RCC 7860 (cell line): ENCODE results near the gene CEP57L1.

Source experiments
- DNase-seq: peaks from one replicate; pipeline ENCODE4 v3.0.0-alpha.2; 2015; ENCODE audit warnings: low spot score
- FAIRE-seq: peaks from 2 replicates; lab custom pipeline; 2012; peaks lifted over from hg19 to GRCh38; lab: Jason Lieb, UNC

Gene CEP57L1

DNA sequence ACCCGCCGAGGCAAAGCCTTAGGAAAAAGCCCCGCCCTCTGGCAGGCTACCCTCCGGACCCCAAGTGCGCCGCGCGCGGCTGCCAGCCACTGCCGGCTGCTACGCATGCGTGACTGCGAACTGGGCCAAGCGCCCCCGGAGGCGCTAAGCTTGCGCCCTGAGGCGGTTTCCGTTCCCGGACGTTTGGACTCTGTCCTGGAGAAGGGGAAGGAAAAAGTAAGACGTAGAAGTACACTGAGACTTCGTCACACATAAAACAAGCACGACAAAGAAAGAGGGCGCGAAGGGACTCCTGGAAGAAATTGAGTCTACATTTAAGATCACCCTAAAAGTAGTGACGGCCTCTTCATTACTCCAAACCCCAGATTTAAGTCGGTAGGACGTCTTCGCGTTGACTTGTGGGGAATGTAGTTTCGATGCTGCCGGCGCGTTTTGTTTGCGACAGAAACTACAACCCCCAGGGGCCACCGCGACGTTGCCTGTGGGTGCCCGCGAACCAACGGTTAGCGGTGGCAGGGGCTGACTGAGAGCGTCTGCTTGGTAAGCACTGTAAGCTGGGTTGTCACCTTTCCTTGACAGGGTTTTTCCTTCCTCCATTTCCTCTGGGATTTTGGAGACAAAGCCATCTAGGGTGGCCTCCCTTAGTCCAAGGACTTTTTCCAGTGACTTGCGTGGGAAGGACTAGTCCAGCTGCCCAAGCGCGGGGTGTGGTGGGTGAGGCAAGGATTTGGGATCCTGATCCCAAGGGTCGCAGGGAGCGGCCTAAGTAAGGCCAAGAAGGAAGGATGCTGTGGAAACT, at the start of gene CEP57L1:
TSS of gene CEP57L1 (plus strand) at position 472 of the 799 bp plus-strand sequence. CDS start 49,715 bp downstream, outside the sequence.
- FAIRE-seq (peak; percentile 38), DNase-seq (peak; percentile 90)

GRCh38 chr6:109048176-109048575, 47.1 kb upstream of the CEP57L1 start:
- no peak for FAIRE-seq
- DNase-seq = no peak

- FAIRE-seq = no peak
- DNase-seq = no peak
Measured at GRCh38 chr6:109048670-109049415, 46.5 kb upstream of the CEP57L1 start.

GRCh38 chr6:109050012-109050411, 45.3 kb upstream of the CEP57L1 start:
- DNase-seq (no peak), FAIRE-seq (no peak)

DNA sequence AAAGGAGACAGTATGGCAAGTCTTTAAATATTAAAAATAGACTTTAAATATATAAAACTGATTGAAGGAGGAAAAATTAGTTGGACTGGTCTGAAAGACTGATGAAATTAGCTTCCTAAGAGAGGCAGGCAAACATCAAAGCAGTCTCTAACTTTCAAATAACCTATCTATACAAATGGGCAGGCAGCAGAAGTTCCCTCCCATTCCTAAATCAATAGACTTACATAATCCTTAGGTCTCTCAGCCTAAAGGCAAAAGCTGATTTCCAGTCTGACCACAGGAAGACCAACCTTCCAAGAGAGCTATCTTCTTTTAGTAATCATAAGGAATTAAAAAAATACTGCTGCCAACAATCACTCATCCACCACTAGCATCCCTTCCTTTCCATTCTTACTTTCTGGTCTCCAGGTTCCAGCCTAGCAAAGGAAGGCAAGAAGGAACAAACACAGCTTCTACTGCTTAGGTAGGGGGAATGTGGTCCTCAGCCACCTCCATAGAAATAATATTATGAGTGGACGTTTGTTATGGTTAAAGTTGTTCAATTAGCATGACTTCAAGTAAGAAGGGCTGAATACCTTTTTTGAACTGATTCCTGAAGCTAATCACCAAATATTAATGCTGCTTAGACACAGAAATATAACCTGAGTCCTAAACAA, 44.7 kb upstream of the CEP57L1 start:
- FAIRE-seq (no peak), DNase-seq (no peak)

DNA sequence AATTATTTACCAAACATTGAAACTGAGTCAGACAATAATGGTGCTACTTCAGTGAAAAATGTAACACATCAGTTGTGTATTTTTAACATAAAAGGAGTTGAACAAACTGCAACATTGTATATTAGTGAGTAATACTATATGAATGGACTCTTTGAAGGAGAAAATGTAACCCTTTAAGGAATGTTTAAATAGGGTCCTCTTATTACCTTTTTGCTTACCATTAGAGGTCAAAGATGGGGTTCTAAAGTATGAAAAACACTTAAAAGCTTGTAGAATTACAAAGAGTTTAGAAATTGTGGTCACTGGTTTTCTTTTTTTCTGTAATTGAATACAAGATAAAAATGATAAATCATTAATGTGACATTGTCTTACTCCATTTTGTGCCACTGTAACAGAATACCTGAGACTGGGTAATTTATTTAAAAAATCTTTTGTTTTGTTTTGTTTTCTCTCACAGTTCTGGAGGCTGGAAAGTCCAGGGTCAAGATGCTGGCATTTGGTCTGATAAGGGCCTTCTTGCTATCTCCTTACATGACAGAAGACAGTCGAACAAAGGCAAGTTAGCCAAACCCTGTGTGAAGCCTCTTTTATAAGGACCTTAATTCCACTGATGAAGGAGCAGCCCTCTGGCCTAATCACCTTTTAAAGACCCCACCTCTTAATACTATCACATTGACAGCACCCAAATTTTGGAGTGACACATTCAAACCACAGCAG, 43.8 kb upstream of the CEP57L1 start:
- DNase-seq (no peak), FAIRE-seq (no peak)

DNA sequence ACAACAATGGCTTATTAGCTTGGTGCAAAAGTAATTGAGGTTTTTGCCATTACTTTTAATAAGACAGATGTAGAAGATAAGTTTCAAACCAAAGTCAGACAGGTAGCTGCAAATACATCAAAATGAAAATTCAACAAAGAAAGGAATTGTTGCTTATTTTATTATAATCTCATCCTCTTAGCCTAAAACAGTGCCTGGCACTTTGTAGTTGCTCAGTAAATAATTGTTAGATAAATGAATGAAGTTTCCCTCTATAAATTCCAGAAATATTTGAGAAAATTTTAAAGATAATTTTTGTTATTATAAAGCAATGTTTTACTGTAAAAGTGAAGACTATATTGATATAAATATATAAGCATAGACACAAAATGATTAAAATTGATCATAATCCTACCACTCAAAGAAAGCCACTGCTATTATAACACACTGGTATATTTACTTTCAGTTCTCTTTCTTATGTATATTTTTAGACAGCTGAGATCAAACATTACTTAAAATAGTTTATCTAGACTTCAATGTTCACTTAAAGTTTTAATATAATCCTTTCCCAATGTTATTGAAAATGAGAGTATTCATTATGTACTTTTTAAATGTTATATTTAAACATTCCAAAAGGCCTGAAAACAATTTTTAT, 43.2 kb upstream of the CEP57L1 start:
- DNase-seq = no peak
- FAIRE-seq = no peak

GRCh38 chr6:109052852-109053251, 42.5 kb upstream of the CEP57L1 start:
- FAIRE-seq (no peak), DNase-seq (no peak)

DNA sequence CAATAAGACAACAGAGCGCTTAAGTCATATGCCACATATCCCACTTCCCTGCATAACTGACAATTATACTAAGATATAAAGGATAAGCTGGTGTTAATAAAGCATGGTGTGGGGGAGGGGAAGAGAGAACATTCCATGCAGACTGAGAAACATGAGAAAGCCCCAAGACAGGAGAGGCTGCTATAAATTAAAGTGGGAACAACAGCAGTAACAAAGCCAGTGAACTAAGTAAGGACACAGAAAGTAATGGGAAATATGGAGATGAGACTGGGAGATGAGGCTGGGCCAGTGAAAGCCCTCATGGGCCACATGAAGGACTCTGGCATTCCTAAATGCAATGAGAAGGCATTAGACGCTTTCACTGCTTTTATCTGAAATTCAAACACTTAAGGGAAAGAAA, 42.0 kb upstream of the CEP57L1 start:
- DNase-seq = no peak
- no peak for FAIRE-seq

DNA sequence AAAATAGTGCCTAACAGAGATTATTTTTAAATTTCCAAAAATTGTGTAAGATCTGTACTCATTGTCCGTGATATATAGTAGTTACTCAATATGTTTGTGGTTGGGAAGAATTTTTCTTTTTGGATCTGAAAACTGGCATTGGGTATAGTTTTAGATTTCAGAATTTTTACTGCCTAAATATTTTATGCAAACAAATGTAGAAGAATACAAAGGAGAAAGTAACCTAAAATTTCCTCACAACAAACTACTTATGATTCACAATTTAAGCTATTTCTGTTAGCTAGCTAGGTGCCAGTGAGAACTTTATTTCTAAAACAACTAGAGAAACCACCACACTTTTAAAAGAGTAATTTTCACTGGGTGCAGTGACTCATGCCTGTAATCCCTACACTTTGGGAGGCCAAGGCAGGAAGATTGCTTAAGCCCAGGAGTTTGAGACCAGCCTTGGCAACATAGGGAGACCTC, 39.5 kb upstream of the CEP57L1 start:
- no peak for FAIRE-seq
- no peak for DNase-seq

GRCh38 chr6:109056661-109057060, 38.6 kb upstream of the CEP57L1 start:
- FAIRE-seq (no peak), DNase-seq (no peak)

DNA sequence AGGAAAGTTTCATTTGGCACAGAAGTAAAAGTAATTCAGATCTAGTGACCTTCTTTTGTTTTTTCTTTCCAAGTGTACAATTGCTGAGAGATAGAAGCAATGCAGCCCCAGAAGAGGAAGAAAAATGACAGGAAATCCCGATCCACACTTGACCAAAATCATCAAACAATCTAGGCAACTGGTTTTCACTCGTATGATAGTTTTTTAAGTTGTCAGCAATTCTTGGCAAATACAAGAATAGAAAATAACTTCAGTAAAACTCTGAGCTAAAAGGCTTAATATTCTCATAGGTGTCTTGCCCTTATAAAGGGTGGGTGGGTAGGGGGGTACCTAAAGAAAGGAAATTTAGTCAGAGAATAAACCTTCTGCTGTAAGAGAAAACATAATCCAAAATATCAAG, 36.7 kb upstream of the CEP57L1 start:
- no peak for FAIRE-seq
- DNase-seq = no peak

- FAIRE-seq = no peak
- no peak for DNase-seq
Measured at GRCh38 chr6:109059153-109059552, 36.2 kb upstream of the CEP57L1 start.

GRCh38 chr6:109059571-109060021, 35.7 kb upstream of the CEP57L1 start:
- FAIRE-seq = no peak
- no peak for DNase-seq

GRCh38 chr6:109060571-109060970, 34.7 kb upstream of the CEP57L1 start:
- FAIRE-seq = no peak
- DNase-seq = no peak

DNA sequence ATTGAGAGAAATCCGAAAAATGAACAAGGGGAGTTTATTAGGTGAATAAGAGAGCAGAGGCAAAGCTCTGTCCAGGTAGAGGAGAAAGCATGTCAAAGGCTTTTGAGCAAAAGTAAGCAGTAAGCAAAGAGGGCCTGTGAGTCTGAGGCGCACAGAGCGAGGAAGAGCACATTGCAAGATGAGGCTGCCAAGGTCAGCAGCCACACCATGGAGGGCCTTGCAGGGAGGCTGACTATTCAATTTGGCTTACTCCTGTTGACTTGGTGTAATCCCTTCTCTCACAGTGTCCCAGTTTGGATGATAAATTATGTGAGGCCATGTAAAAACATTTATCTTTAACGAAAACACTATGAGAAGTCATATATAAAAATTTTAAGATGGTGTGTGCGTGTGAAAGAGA, 33.1 kb upstream of the CEP57L1 start:
- DNase-seq (no peak), FAIRE-seq (no peak)

GRCh38 chr6:109062767-109063352, 32.4 kb upstream of the CEP57L1 start:
- no peak for FAIRE-seq
- DNase-seq = no peak

DNA sequence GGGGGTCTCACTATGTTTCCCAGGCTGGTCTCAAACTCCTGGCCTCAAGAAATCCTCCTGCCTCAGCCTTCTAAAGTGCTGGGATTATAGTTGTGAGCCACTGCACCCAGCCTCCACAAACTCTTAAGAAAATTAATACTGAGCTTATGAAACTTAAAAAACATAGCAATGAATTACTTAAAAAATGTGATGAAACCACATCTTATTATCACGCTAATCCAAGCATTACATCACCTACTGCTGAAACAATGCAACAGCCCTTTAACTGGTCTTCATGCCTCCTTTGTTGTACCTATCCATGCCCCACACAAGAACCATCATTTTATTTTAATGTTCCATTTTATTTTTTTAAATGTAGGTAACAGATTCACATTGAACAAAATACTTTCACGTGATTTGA, 25.6 kb upstream of the CEP57L1 start:
- no peak for DNase-seq
- no peak for FAIRE-seq

DNA sequence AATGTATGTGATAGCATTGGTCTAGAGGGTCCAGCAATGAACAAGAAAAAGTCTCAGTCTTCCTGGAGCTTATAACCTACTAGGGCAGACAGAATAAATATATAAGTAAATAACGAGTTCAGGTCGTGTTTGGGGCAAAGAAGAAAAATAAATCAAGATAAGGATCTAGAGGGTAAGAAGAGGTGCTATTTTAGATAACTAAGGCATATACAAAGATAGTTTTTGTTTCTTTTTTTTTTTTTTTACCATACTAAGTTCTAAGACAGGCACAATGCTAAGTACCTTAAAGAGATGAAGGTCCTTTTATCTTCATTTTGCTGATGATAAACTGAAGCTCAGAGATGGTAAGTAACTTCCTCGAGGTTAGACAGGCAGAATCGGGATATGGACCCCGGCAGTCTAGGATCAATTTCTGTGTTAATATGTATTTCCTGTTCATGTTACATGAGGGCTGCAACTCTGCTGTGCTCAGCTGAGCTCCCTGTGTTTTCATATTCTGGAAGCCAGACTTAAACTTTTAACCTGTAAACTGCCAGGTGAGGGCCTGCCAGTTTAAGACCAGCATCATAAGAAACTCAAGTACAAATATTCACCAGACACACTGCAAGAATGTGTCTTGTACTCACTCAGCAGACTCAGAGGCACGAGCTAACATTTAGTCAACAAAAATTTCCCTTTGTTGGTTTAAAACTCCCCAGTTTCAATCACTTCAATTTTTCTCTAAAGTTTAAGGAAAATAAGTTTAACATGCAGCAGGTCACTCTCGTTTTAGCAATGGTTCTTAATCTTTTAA, 24.0 kb upstream of the CEP57L1 start:
- DNase-seq (no peak), FAIRE-seq (no peak)
